IMR-90 (cell line): ENCODE measurements around the gene MLIP. TPM values are rescaled to one million over a fixed set of nuclear protein-coding genes. Genes with fewer than 3 reads are reported as not detected.

ENCODE experiments used
- ATAC-seq: fragments of 200-7000 bp; cut with Tn5 transposase; 2 replicates; pipeline ENCODE4 v1.9.1; 2020; ENCODE audit warnings: low read depth, mild to moderate bottlenecking, moderate library complexity
- BruUV-seq: library from RNA; stranded (reverse); fragments of 400-500 nt; replicated peaks from 2 replicates; lab custom pipeline; 2021; lab: Mats Ljungman, UMichigan
- CTCF ChIA-PET: fragments of 300-600 bp; formaldehyde crosslinking; extraction: SDS; loops from one replicate; lab custom pipeline; 2021; ENCODE audit warnings: antibody characterized with exemption; lab: Yijun Ruan, JAX
- POLR2A ChIA-PET: fragments of 300-600 bp; sonication (Branson Sonifier 250); formaldehyde crosslinking; loops from one replicate; lab custom pipeline; 2022; ENCODE audit warnings: antibody characterized with exemption; ENCODE audit not compliant: unreplicated experiment; lab: Charles Lee
- DNase-seq: peaks from one replicate; pipeline ENCODE4 v3.0.0; 2013
- H2AFZ ChIP-seq: replicated peaks from 2 replicates; pipeline ENCODE3; 2013; ENCODE audit warnings: low read length, mild to moderate bottlenecking; ENCODE audit not compliant: poor library complexity
- H2AK5ac ChIP-seq: 2 replicates; pipeline ENCODE4 v1.6.1; 2013; ENCODE audit warnings: low read depth, low read length, inconsistent platforms
- H2AK9ac ChIP-seq: replicated peaks from 2 replicates; pipeline ENCODE3; 2013; ENCODE audit warnings: mild to moderate bottlenecking, low read depth, low read length, moderate library complexity; ENCODE audit not compliant: poor library complexity
- H2BK120ac ChIP-seq: 2 replicates; pipeline ENCODE4 v1.6.1; 2013; ENCODE audit warnings: low read depth, low read length, inconsistent platforms
- H2BK15ac ChIP-seq: 3 replicates; pipeline ENCODE4 v1.6.1; 2013; ENCODE audit warnings: low read depth, low read length, inconsistent platforms
- H2BK20ac ChIP-seq: 2 replicates; pipeline ENCODE4 v1.6.1; 2013; ENCODE audit warnings: low read depth, mild to moderate bottlenecking, inconsistent platforms, low read length, moderate library complexity
- H2BK5ac ChIP-seq: 2 replicates; pipeline ENCODE4 v1.6.1; 2013; ENCODE audit warnings: mild to moderate bottlenecking, low read depth, low read length, inconsistent platforms; ENCODE audit not compliant: poor library complexity, severe bottlenecking
- H3K14ac ChIP-seq: replicated peaks from 2 replicates; pipeline ENCODE4 v1.6.1; 2013; ENCODE audit warnings: low read depth, low read length, inconsistent platforms
- H3K18ac ChIP-seq: 2 replicates; pipeline ENCODE4 v1.6.1; 2013; ENCODE audit warnings: low read depth, low read length, control low read depth
- H3K23ac ChIP-seq: 2 replicates; pipeline ENCODE4 v1.6.1; 2013; ENCODE audit warnings: low read depth, low read length, inconsistent platforms
- H3K27ac ChIP-seq: 2 replicates; pipeline ENCODE4 v1.5.1; 2013; ENCODE audit warnings: mild to moderate bottlenecking, control low read depth, low read length; ENCODE audit not compliant: insufficient read depth
- H3K27me3 ChIP-seq: 2 replicates; pipeline ENCODE4 v1.6.1; 2013; ENCODE audit warnings: low read length; ENCODE audit not compliant: control insufficient read depth, insufficient read depth
- H3K36me3 ChIP-seq: 2 replicates; pipeline ENCODE4 v1.6.1; 2013; ENCODE audit warnings: low read length, mixed read lengths; ENCODE audit not compliant: control insufficient read depth, insufficient read depth
- H3K4ac ChIP-seq: 2 replicates; pipeline ENCODE4 v1.6.1; 2013; ENCODE audit warnings: low read depth, low read length, inconsistent platforms
- H3K4me1 ChIP-seq: 2 replicates; pipeline ENCODE4 v1.6.1; 2013; ENCODE audit warnings: low read length, mixed read lengths; ENCODE audit not compliant: control insufficient read depth, insufficient read depth
- H3K4me2 ChIP-seq: 2 replicates; pipeline ENCODE4 v1.6.1; 2013; ENCODE audit warnings: low read depth, mild to moderate bottlenecking, control low read depth, low read length, moderate library complexity
- H3K4me3 ChIP-seq: 2 replicates; pipeline ENCODE4 v1.5.1; 2013; ENCODE audit warnings: low read depth, mild to moderate bottlenecking, control low read depth, low read length, moderate library complexity; ENCODE audit not compliant: insufficient read depth
- H3K56ac ChIP-seq: 2 replicates; pipeline ENCODE4 v1.6.1; 2013; ENCODE audit warnings: low read length, inconsistent platforms; ENCODE audit not compliant: insufficient read depth; ENCODE audit errors: extremely low read depth
- H3K79me1 ChIP-seq, 2 experiments: 2 replicates each; pipeline ENCODE4 v1.6.1; 2013; ENCODE audit warnings: low read length in 2 of 2, inconsistent platforms in 1 of 2, low read depth in 1 of 2
- H3K9ac ChIP-seq: 2 replicates; pipeline ENCODE4 v1.6.1; 2013; ENCODE audit warnings: low read depth, low read length, control low read depth
- H3K9me1 ChIP-seq: 2 replicates; pipeline ENCODE4 v1.6.1; 2013; ENCODE audit warnings: low read length, inconsistent platforms; ENCODE audit not compliant: insufficient read depth
- H3K9me3 ChIP-seq: 2 replicates; pipeline ENCODE4 v1.6.1; 2013; ENCODE audit warnings: low read length; ENCODE audit not compliant: control insufficient read depth, insufficient read depth
- H4K20me1 ChIP-seq: 2 replicates; pipeline ENCODE4 v1.6.1; 2013; ENCODE audit warnings: low read length, inconsistent platforms; ENCODE audit not compliant: insufficient read depth
- H4K5ac ChIP-seq: 2 replicates; pipeline ENCODE4 v1.6.1; 2013; ENCODE audit warnings: mild to moderate bottlenecking, low read depth, low read length, control low read depth
- H4K8ac ChIP-seq, 2 experiments: 2 replicates each; pipeline ENCODE4 v1.6.1; 2013; ENCODE audit warnings: low read depth in 2 of 2, low read length in 2 of 2, control low read depth in 1 of 2, inconsistent platforms in 1 of 2
- H4K91ac ChIP-seq: 2 replicates; pipeline ENCODE4 v1.6.1; 2013; ENCODE audit warnings: low read depth, low read length, inconsistent platforms; ENCODE audit not compliant: insufficient read depth
- FOS ChIP-seq: fragments of 150-350 bp; IDR thresholded peaks from 2 replicates; pipeline ENCODE4 v1.6.1; 2016; ENCODE audit warnings: low read depth, low read length
- MAFK ChIP-seq: IDR thresholded peaks from 2 replicates; pipeline ENCODE4 v1.6.1; 2012; ENCODE audit warnings: low read depth, low read length, improper control_type of control experiment
- NFE2L2 ChIP-seq: fragments of 150-350 bp; IDR thresholded peaks from 2 replicates; pipeline ENCODE4 v1.6.1; 2016; ENCODE audit warnings: low read depth, mild to moderate bottlenecking, low read length
- POLR2A ChIP-seq: IDR thresholded peaks from 2 replicates; pipeline ENCODE4 v1.6.1; 2012; ENCODE audit warnings: mild to moderate bottlenecking, low read depth, low read length
- RCOR1 ChIP-seq: IDR thresholded peaks from 2 replicates; pipeline ENCODE4 v1.6.1; 2012; ENCODE audit warnings: mild to moderate bottlenecking, low read length, improper control_type of control experiment; ENCODE audit not compliant: insufficient replicate concordance
- dilution Hi-C: fragments of 300-500 bp; cut with HindIII; formaldehyde crosslinking; loops from one replicate; pipeline ENCODE4 v1.14.3; 2018; ENCODE audit warnings: low sequenced_read_pairs; ENCODE audit not compliant: unreplicated experiment
- in situ Hi-C: fragments of 300-500 bp; cut with MboI; formaldehyde crosslinking; loops from 3 replicates; pipeline ENCODE4 v1.14.3; 2019; ENCODE audit warnings: low sequenced_read_pairs, inconsistent platforms, mixed read lengths
- intact Hi-C: fragments of 100-400 bp; cut with micrococcal nuclease; formaldehyde crosslinking; loops from 2 replicates; pipeline ENCODE4 v1.10.0; 2022
- polyA plus RNA-seq, 3 experiments: library from polyadenylated mRNA; depleted of rRNA; stranded (reverse); fragments of >200 nt; gene quantifications; 2 replicates each; pipeline ENCODE4 v1.2.3, GENCODE V29; 2012; ENCODE audit warnings: low replicate concordance in 1 of 3
- total RNA-seq: library from RNA; depleted of rRNA; stranded (reverse); fragments of >200 nt; gene quantifications from 2 replicates; pipeline ENCODE4 v1.2.3, GENCODE V29; 2012

Gene MLIP
- total and polyA plus RNA-seq, 2 of the 4 experiments (the other 2 are of a cell fraction): not detected

GRCh38 chr6:54248319-54248718 is 137.1 kb downstream of the MLIP start:
- H3K56ac ChIP-seq: no peak overlapping the region
- dilution Hi-C loops: no loop called here
- H2BK120ac ChIP-seq: no peak overlapping the region
- no peaks in the 10 kb centered on the region for H3K4me1 ChIP-seq
- no peak overlapping the region for H2BK5ac ChIP-seq
- H2AK9ac ChIP-seq: no peak overlapping the region
- H3K14ac ChIP-seq: no peak overlapping the region
- CTCF ChIA-PET: interaction anchor here (1.2 kb wide), 1 partner anchor 263 kb away, joined by 3 read pairs; no protein-coding TSS in a partner anchor
- no peak overlapping the region for H2AK5ac ChIP-seq
- no peak overlapping the region for H3K9ac ChIP-seq
- H4K5ac ChIP-seq: no peak overlapping the region
- in situ Hi-C loops: no loop called here
- no peaks in the 10 kb centered on the region for H3K27me3 ChIP-seq
- no peaks in the 10 kb centered on the region for H4K20me1 ChIP-seq
- H3K18ac ChIP-seq: no peak overlapping the region
- BruUV-seq: no TSS peak
- intact Hi-C loops: no loop called here
- H3K23ac ChIP-seq: no peak overlapping the region
- no peak overlapping the region for H4K8ac ChIP-seq
- no peak overlapping the region for H3K4me2 ChIP-seq
- H2BK15ac ChIP-seq: no peak overlapping the region
- H3K4ac ChIP-seq: no peak overlapping the region
- H3K4me3 ChIP-seq: no peak overlapping the region
- no peaks in the 10 kb centered on the region for H3K36me3 ChIP-seq
- ATAC-seq (no peak), DNase-seq (no peak)
- no peak for TF ChIP-seq FOS
- TF ChIP-seq RCOR1: no peak
- TF ChIP-seq POLR2A: no peak
- TF ChIP-seq MAFK: no peak
- TF ChIP-seq NFE2L2: no peak
- H3K9me3 ChIP-seq: no peaks in the 10 kb centered on the region
- H3K27ac ChIP-seq: no peak overlapping the region
- POLR2A ChIA-PET: no interaction called here
- H2AFZ ChIP-seq: no peak overlapping the region
- no peaks in the 10 kb centered on the region for H3K9me1 ChIP-seq
- no peaks in the 10 kb centered on the region for H3K79me1 ChIP-seq
- H2BK20ac ChIP-seq: no peak overlapping the region
- H4K91ac ChIP-seq: no peak overlapping the region
